ENCODE results near the gene NOL9. TPM values are rescaled to one million over a fixed set of nuclear protein-coding genes. Genes with fewer than 3 reads are reported as not detected.

The NOL9 gene
- total and polyA plus RNA-seq, 10 of the 15 experiments (the other 5 are each of a cell fraction or from before 2014, with no cell fraction given), result 3.9 to 35.9 (median 23.0) TPM

DNA sequence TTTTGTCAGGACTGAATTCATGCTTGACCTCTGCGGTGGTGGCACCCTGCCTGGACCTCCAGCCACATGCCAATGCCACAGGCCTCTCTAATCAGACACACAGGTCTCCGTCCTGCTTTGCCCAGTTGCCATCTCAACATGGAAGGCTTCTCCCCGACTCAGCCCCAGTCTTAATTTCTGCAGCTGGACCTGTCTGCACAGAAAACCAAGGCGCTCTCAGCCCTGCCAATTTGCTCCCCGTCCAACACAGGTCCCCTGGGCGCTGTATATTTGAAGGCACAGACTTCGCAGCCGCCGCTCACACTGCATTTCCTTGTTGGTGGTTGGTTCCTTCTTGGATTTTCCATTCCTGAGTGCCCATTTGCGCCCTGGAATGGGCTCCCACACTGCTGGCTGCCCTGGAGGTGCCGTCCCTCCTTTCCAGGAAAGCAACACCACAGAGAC lies 34.8 kb downstream of the NOL9 start:
- no peak overlapping the region for H3K27ac ChIP-seq (ENCODE audit: control insufficient read depth, insufficient read depth)
- H3K9ac ChIP-seq (ENCODE audit: control insufficient read depth, insufficient read depth, low read length), result no peak overlapping the region
- FAIRE-seq, result no peak
- no peaks in the 10 kb centered on the region for H3K4me1 ChIP-seq (ENCODE audit: control insufficient read depth, insufficient read depth, low read length)
- intact Hi-C loops (cut with micrococcal nuclease; ENCODE audit: unreplicated experiment), result no loop called here
- ChIA-PET POLR2A (no interaction called here), CTCF (interaction anchor here (0.6 kb wide), 1 partner anchor 463 kb away, joined by 4 read pairs; no protein-coding TSS in a partner anchor), RAD21 (ENCODE audit: unreplicated experiment) (interaction anchor here (0.9 kb wide), 1 partner anchor 12 kb away, joined by 4 read pairs; no protein-coding TSS in a partner anchor), SMC1A (ENCODE audit: uncharacterized antibody, unreplicated experiment) (no interaction called here)
- peaks cover 0 to 2% of the 10 kb centered on the region in 2 experiments; a peak in 2 of 4 replicates for H3K36me3 ChIP-seq (ENCODE audit: control insufficient read depth in 2 of 2, insufficient read depth in 2 of 2, low read length in 1 of 2)
- H2AFZ ChIP-seq (ENCODE audit: control insufficient read depth, low read depth, low read length), result no peak overlapping the region
- H3K27me3 ChIP-seq (replicated peaks in 1 of 2; ENCODE audit: control insufficient read depth in 2 of 2, insufficient read depth in 2 of 2, low read length in 1 of 2), result no peaks in the 10 kb centered on the region
- no peaks in the 10 kb centered on the region for H4K20me1 ChIP-seq (ENCODE audit: control insufficient read depth, insufficient read depth)
- in situ Hi-C loops (cut with MboI), result no loop called here
- 62% methylated on average over 11 of the region's 11 CpGs for WGBS (ENCODE audit: insufficient coverage, insufficient replicate concordance, low lambda C conversion rate, missing lambda C conversion rate)
- no peak overlapping the region for H3K4me2 ChIP-seq (ENCODE audit: control insufficient read depth, insufficient read depth)
- BruUV-seq (replicated peaks), result no TSS peak
- no peaks in the 10 kb centered on the region for H3K79me2 ChIP-seq (ENCODE audit: control insufficient read depth, insufficient read depth, low read length)
- H3K9me3 ChIP-seq (replicated peaks; ENCODE audit: control insufficient read depth, insufficient read depth, low read length), result no peaks in the 10 kb centered on the region
- H3K4me3 ChIP-seq, result no peak overlapping the region
- no peak for DNase-seq (ENCODE audit: low read depth, low spot score)
- no peak for ATAC-seq
- TF ChIP-seq MTA2 (IDR thresholded peaks at IDR 0.05; ENCODE audit: low read depth), result no peak
- TF ChIP-seq HDAC6 (IDR thresholded peaks at IDR 0.05; ENCODE audit: unreplicated experiment), result no peak
- TF ChIP-seq NR2C2 (IDR thresholded peaks at IDR 0.05; ENCODE audit: borderline replicate concordance, control insufficient read depth, insufficient read length, low read depth), result no peak
- no peak for TF ChIP-seq KDM1A (IDR thresholded peaks at IDR 0.05; ENCODE audit: borderline replicate concordance)
- no peak for TF ChIP-seq ZBTB4 (CRISPR knock-in tag; IDR thresholded peaks at IDR 0.05)
- no peak for TF ChIP-seq ZBTB40 (IDR thresholded peaks at IDR 0.05; ENCODE audit: borderline replicate concordance)
- no peak for TF ChIP-seq CTCF (IDR thresholded peaks at IDR 0.05 in 2 of 3, conservative IDR thresholded peaks at IDR 0.05 in 1 of 3; ENCODE audit: control insufficient read depth in 2 of 3, extremely low read depth in 1 of 3, insufficient read depth in 1 of 3, low read depth in 3 of 3, low read length in 3 of 3)
- no peak for TF ChIP-seq MTA3 (IDR thresholded peaks at IDR 0.05; ENCODE audit: borderline replicate concordance, low read length)
- no peak for TF ChIP-seq CHD1 (IDR thresholded peaks at IDR 0.05; ENCODE audit: low read depth, low read length)
- TF ChIP-seq MYC (IDR thresholded peaks at IDR 0.05; ENCODE audit: insufficient read depth, insufficient read length, insufficient replicate concordance, low read length, severe bottlenecking), result no peak
- no peak for TF ChIP-seq TCF12 (IDR thresholded peaks at IDR 0.05; ENCODE audit: low read depth, low read length)
- no peak for TF ChIP-seq MYB (IDR thresholded peaks at IDR 0.05; ENCODE audit: borderline replicate concordance, low read depth, low read length)
